HL-60 (cell line): ENCODE results near the gene ENDOV.

Experiments
- CTCF ChIP-seq: IDR thresholded peaks from one replicate; pipeline ENCODE4 v1.5.1; 2011; ENCODE audit warnings: low read length, control low read depth, inconsistent platforms; ENCODE audit not compliant: insufficient read depth
- GABPA ChIP-seq: IDR thresholded peaks from 2 replicates; pipeline ENCODE4 v1.6.1; 2012; ENCODE audit warnings: low read depth
- POLR2AphosphoS5 ChIP-seq: IDR thresholded peaks from 2 replicates; pipeline ENCODE4 v1.6.1; 2012; ENCODE audit warnings: low read depth
- REST ChIP-seq: IDR thresholded peaks from 2 replicates; pipeline ENCODE4 v1.6.1; 2012; ENCODE audit warnings: low read depth; ENCODE audit not compliant: insufficient replicate concordance

- no peak for TF ChIP-seq CTCF
- TF ChIP-seq REST, result no peak
- TF ChIP-seq GABPA, result no peak
- no peak for TF ChIP-seq POLR2AphosphoS5
These were observed 66.5 kb downstream of the ENDOV start for GRCh38 chr17:80481284-80482057.
